Endothelial cell of umbilical vein (primary cell): Measurements from ENCODE around the gene RPL35.

ENCODE experiments used
- EZH2 ChIP-seq: IDR thresholded peaks from 2 replicates; pipeline ENCODE4 v1.6.1; 2012; ENCODE audit warnings: borderline replicate concordance, low read depth, mild to moderate bottlenecking, moderate library complexity, low read length, inconsistent platforms; ENCODE audit not compliant: severe bottlenecking
- GATA2 ChIP-seq: IDR thresholded peaks from 2 replicates; pipeline ENCODE4 v1.7.0; 2011; ENCODE audit warnings: low read depth, mild to moderate bottlenecking, moderate library complexity, mixed read lengths, low read length; ENCODE audit not compliant: insufficient read length, insufficient read depth
- POLR2A ChIP-seq: IDR thresholded peaks from 2 replicates; pipeline ENCODE4 v1.6.1; 2012; ENCODE audit warnings: low read depth, mild to moderate bottlenecking, control low read depth, low read length
- POLR2AphosphoS5 ChIP-seq: IDR thresholded peaks from 2 replicates; pipeline ENCODE4 v1.6.1; 2012; ENCODE audit warnings: low read depth, mild to moderate bottlenecking, control low read depth, low read length, moderate library complexity; ENCODE audit not compliant: insufficient read depth
- TF ChIP-seq, protein P1 (sequence below), 2 donors: IDR thresholded peaks; 1 replicate in 1 of 2; 2 replicates in 1 of 2; pipeline ENCODE4 v1.5.1; 2011; ENCODE audit warnings: low read length in 2 of 2, mild to moderate bottlenecking in 2 of 2, moderate library complexity in 2 of 2, control low read depth in 1 of 2, inconsistent platforms in 1 of 2, low read depth in 1 of 2; ENCODE audit not compliant: insufficient read depth in 1 of 2; ENCODE audit errors: extremely low read depth in 1 of 2
- TF ChIP-seq, protein P2 (sequence below): IDR thresholded peaks from 2 replicates; pipeline ENCODE4 v1.6.1; 2011; ENCODE audit not compliant: insufficient read depth, insufficient read length

DNA sequence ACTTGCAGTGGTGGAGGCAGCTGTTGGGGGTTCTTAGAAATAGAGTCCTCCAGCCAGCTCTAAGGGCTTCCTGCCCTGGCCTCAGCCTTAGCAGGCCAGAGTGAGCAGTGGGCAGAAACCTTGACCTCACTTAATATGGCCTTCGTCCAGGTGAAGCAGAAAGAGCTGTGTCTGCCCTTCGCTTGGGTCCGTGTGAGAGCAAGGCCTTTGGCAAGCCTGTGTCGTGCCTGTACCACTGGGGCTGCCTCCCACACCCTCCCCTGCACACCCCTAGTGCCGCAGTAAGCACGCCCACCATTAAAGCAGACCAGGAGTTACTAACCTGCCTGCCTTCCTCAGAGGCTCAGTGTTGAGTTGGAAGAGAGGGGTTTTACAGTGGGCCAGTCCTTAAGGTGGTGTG lies 13.7 kb upstream of the RPL35 start:
- TF ChIP-seq, protein P1, sequence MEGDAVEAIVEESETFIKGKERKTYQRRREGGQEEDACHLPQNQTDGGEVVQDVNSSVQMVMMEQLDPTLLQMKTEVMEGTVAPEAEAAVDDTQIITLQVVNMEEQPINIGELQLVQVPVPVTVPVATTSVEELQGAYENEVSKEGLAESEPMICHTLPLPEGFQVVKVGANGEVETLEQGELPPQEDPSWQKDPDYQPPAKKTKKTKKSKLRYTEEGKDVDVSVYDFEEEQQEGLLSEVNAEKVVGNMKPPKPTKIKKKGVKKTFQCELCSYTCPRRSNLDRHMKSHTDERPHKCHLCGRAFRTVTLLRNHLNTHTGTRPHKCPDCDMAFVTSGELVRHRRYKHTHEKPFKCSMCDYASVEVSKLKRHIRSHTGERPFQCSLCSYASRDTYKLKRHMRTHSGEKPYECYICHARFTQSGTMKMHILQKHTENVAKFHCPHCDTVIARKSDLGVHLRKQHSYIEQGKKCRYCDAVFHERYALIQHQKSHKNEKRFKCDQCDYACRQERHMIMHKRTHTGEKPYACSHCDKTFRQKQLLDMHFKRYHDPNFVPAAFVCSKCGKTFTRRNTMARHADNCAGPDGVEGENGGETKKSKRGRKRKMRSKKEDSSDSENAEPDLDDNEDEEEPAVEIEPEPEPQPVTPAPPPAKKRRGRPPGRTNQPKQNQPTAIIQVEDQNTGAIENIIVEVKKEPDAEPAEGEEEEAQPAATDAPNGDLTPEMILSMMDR (IDR thresholded peaks at IDR 0.05; ENCODE audit: extremely low read depth in 1 of 2, insufficient read depth in 1 of 2, low read depth in 1 of 2, low read length in 2 of 2): no peak
- TF ChIP-seq POLR2AphosphoS5 (no peak), POLR2A (no peak), GATA2 (no peak), EZH2 (no peak)
- TF ChIP-seq, protein P2, sequence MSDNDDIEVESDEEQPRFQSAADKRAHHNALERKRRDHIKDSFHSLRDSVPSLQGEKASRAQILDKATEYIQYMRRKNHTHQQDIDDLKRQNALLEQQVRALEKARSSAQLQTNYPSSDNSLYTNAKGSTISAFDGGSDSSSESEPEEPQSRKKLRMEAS: no peak
